SU-DHL-6 (cell line): ENCODE measurements around the gene MYO1D.

ENCODE experiments used
- H2AFZ ChIP-seq: fragments of 200-600 bp; sonication (generic); 2 replicates; pipeline ENCODE4 v1.6.1; 2014; ENCODE audit warnings: low read depth, mild to moderate bottlenecking, moderate library complexity, mixed read lengths, antibody characterized with exemption, low read length; ENCODE audit not compliant: severe bottlenecking
- H3F3A ChIP-seq: fragments of 200-600 bp; shearing (Covaris generic); 2 replicates; pipeline ENCODE4 v1.6.0; 2016; ENCODE audit warnings: antibody characterized with exemption, mild to moderate bottlenecking; ENCODE audit not compliant: insufficient read depth
- H3K27ac ChIP-seq: fragments of 200-600 bp; sonication (generic); 2 replicates; pipeline ENCODE4 v1.5.1; 2016; ENCODE audit warnings: low read depth, mild to moderate bottlenecking, low read length, moderate library complexity, mixed read lengths
- H3K27me3 ChIP-seq: fragments of 200-600 bp; sonication (generic), shearing (Covaris generic); 2 replicates; pipeline ENCODE4 v1.6.0; 2014; ENCODE audit warnings: mild to moderate bottlenecking, low read length
- H3K36me3 ChIP-seq: fragments of 200-600 bp; sonication (generic); 2 replicates; pipeline ENCODE4 v1.6.1; 2014; ENCODE audit warnings: mild to moderate bottlenecking, low read length, mixed read lengths
- H3K4me2 ChIP-seq: fragments of 300-600, 200-600 bp; shearing (Covaris generic), sonication (generic); 2 replicates; pipeline ENCODE4 v1.6.0; 2014; ENCODE audit warnings: low read length, low read depth, mild to moderate bottlenecking; ENCODE audit not compliant: poor library complexity, severe bottlenecking
- H3K4me3 ChIP-seq: fragments of 200-600 bp; sonication (generic); 2 replicates; pipeline ENCODE4 v1.5.1; 2014; ENCODE audit warnings: antibody characterized with exemption, low read length, mild to moderate bottlenecking, mixed read lengths; ENCODE audit not compliant: insufficient read depth, poor library complexity, severe bottlenecking
- H3K79me2 ChIP-seq: fragments of 200-600 bp; sonication (generic); 2 replicates; pipeline ENCODE4 v1.6.1; 2014; ENCODE audit warnings: mild to moderate bottlenecking, low read length, moderate library complexity; ENCODE audit not compliant: insufficient read depth
- H3K9ac ChIP-seq: fragments of 200-600 bp; sonication (generic); 2 replicates; pipeline ENCODE4 v1.7.0; 2014; ENCODE audit warnings: mild to moderate bottlenecking, low read length
- H3K9me2 ChIP-seq: fragments of 200-600 bp; sonication (generic); replicated peaks from 2 replicates; pipeline ENCODE4 v1.6.1; 2014; ENCODE audit warnings: low read length; ENCODE audit not compliant: insufficient read depth
- H3K9me3 ChIP-seq: fragments of 200-600 bp; sonication (generic); 2 replicates; pipeline ENCODE4 v1.6.1; 2014; ENCODE audit warnings: low read length, mixed read lengths; ENCODE audit not compliant: insufficient read depth
- H4K20me1 ChIP-seq: fragments of 200-600 bp; sonication (generic); 2 replicates; pipeline ENCODE4 v1.6.1; 2014; ENCODE audit warnings: low read depth, mild to moderate bottlenecking, antibody characterized with exemption, low read length, moderate library complexity, mixed read lengths
- EZH2phosphoT487 ChIP-seq: fragments of 200-600 bp; sonication (generic), shearing (Covaris generic); conservative IDR thresholded peaks from 2 replicates; pipeline ENCODE4 v1.6.1; 2018; ENCODE audit warnings: mild to moderate bottlenecking, antibody characterized with exemption, low read length, moderate library complexity, mixed read lengths
- TF ChIP-seq, protein P1 (sequence below): fragments of 200-600 bp; sonication (generic); IDR thresholded peaks from one replicate; pipeline ENCODE4 v1.5.1; 2017; ENCODE audit warnings: antibody characterized with exemption, mild to moderate bottlenecking, low read length, moderate library complexity; ENCODE audit not compliant: insufficient read depth, poor library complexity, severe bottlenecking

The MYO1D gene

DNA sequence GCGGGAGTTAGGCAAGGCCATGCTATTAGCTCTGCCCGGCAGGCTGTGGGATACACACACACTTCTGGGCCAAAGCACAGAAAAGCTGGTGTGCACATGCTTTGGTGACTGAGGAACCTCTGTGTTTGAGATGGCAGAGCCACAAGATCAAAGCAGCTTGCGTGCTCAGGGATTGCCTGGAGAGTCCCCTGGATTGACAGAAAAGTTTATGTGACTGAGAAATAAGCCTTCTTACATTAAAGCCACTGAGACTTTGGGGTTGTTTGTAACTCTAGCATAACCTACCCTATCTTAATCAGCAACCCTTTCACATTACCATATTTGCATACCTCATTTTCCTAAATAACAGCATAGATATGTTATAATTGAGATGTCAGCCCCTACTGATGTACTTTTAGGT, 69.3 kb downstream of the MYO1D start:
- no peak overlapping the region for H3K4me2 ChIP-seq
- no peaks in the 10 kb centered on the region for H3K79me2 ChIP-seq
- H3K36me3 ChIP-seq: no peaks in the 10 kb centered on the region
- no peaks in the 10 kb centered on the region for H3K9me3 ChIP-seq
- H3K9ac ChIP-seq: no peak overlapping the region
- no peaks in the 10 kb centered on the region for H3K27me3 ChIP-seq
- H4K20me1 ChIP-seq: no peaks in the 10 kb centered on the region
- H3F3A ChIP-seq: no peaks in the 10 kb centered on the region
- no peak overlapping the region for H2AFZ ChIP-seq
- no peaks in the 10 kb centered on the region for H3K9me2 ChIP-seq
- no peak overlapping the region for H3K27ac ChIP-seq
- no peak for TF ChIP-seq EZH2phosphoT487
- TF ChIP-seq, protein P1, sequence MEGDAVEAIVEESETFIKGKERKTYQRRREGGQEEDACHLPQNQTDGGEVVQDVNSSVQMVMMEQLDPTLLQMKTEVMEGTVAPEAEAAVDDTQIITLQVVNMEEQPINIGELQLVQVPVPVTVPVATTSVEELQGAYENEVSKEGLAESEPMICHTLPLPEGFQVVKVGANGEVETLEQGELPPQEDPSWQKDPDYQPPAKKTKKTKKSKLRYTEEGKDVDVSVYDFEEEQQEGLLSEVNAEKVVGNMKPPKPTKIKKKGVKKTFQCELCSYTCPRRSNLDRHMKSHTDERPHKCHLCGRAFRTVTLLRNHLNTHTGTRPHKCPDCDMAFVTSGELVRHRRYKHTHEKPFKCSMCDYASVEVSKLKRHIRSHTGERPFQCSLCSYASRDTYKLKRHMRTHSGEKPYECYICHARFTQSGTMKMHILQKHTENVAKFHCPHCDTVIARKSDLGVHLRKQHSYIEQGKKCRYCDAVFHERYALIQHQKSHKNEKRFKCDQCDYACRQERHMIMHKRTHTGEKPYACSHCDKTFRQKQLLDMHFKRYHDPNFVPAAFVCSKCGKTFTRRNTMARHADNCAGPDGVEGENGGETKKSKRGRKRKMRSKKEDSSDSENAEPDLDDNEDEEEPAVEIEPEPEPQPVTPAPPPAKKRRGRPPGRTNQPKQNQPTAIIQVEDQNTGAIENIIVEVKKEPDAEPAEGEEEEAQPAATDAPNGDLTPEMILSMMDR: no peak
- H3K4me3 ChIP-seq: no peak overlapping the region

DNA sequence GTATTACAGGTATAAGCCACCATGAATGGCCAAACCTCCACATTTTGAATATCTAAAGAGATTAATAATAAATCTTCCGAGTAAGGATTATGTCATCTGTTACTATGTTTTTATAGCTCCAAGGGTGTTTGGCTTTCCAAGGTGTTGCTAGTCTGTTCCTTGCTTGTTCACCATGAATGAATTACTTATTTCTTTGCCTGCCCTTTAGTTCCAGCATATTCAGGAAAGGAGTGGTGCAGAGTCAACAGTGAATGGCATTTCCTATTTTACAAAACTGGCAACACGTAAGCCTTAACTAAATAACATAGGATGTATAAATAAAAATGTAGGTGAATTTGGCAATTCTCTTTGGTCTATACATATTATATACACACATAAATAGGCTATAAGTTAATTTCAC, 70.3 kb downstream of the MYO1D start:
- Histone ChIP-seq H3K4me3 (no peak overlapping the region), H3K79me2 (no peaks in the 10 kb centered on the region), H3K27me3 (no peaks in the 10 kb centered on the region), H3K27ac (no peak overlapping the region), H3K9me3 (no peaks in the 10 kb centered on the region), H4K20me1 (no peaks in the 10 kb centered on the region), H3K4me2 (no peak overlapping the region), H3K9me2 (no peaks in the 10 kb centered on the region), H3K36me3 (no peaks in the 10 kb centered on the region), H2AFZ (no peak overlapping the region), H3F3A (no peaks in the 10 kb centered on the region), H3K9ac (no peak overlapping the region)
- TF ChIP-seq, protein P1: no peak
- no peak for TF ChIP-seq EZH2phosphoT487

DNA sequence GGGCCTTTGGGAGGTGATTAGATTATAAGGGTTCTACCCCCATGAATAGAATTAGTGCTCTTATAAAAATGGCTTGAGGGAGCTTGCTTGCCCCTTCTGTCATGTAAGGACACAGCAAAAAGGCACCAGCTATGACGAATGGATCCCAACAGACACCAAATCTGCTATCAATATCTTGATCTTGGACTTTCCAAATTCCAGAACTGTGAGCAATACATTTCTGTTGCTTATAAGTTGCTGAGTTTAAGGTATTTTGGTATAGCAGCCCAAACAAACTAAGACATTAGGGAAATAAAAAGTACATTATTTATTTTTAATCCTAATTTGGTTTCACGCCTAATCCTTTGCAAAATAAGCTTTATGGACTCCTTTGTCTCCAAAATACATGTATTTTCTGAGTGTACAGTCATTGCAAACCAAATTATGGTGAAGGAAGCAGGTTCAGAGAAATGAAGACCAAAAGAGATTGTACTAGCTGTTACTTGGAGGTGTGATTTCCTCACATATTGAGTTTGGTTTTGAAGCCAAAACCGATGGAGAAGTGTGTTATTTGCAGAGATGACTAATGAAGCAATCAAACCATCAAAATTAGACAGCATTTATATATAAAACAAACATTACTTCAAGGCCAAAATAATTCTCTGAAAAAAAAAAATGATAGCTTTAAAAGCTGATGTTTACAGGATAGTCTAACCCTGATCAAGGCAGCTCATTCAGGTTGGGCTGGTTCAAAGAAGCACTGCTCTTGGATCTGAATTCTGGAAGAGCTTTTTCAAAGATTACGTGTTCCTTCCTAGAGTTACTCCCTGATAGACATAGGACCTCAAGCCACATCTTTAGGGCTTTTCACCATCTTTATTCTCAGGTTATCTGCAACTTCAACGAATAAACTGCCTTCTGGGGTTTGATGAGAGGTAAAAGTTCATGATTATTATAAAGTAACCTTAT, 71.6 kb downstream of the MYO1D start:
- H3K36me3 ChIP-seq: no peaks in the 10 kb centered on the region
- no peaks in the 10 kb centered on the region for H3K9me2 ChIP-seq
- no peaks in the 10 kb centered on the region for H4K20me1 ChIP-seq
- no peaks in the 10 kb centered on the region for H3K9me3 ChIP-seq
- TF ChIP-seq, protein P1: no peak
- TF ChIP-seq EZH2phosphoT487: no peak
- H3F3A ChIP-seq: no peaks in the 10 kb centered on the region
- no peak overlapping the region for H3K27ac ChIP-seq
- H3K79me2 ChIP-seq: no peaks in the 10 kb centered on the region
- H3K9ac ChIP-seq: no peak overlapping the region
- H3K4me3 ChIP-seq: no peak overlapping the region
- H3K27me3 ChIP-seq: no peaks in the 10 kb centered on the region
- H2AFZ ChIP-seq: no peak overlapping the region
- H3K4me2 ChIP-seq: no peak overlapping the region
